ENCODE measurements around the gene GRN.

The GRN gene

GRCh38 chr17:44344939-44345453 is at the start of gene GRN:
TSS of gene GRN (plus strand) at chr17:44345302. CDS start at chr17:44349165, 3,863 bp downstream.
- DNase-seq (ENCODE audit: low spot score) = peak; percentile 99

GRCh38 chr17:44297975-44298374 is 47.1 kb upstream of the GRN start:
- DNase-seq (ENCODE audit: low spot score) = no peak

GRCh38 chr17:44304651-44305050 is 40.5 kb upstream of the GRN start:
- no peak for DNase-seq (ENCODE audit: low spot score)

- DNase-seq (ENCODE audit: low spot score) = peak; percentile 74
Measured at GRCh38 chr17:44307387-44308186, 37.5 kb upstream of the GRN start.

- peak; percentile 98 for DNase-seq (ENCODE audit: low spot score)
Measured at GRCh38 chr17:44308320-44308818, 36.7 kb upstream of the GRN start, which contains the start of gene RUNDC3A. TSS of gene RUNDC3A (plus strand) at chr17:44308601. CDS start at chr17:44308833, 232 bp downstream.

GRCh38 chr17:44308865-44309264 is 36.2 kb upstream of the GRN start:
- no peak for DNase-seq (ENCODE audit: low spot score)

- DNase-seq (ENCODE audit: low spot score) = no peak
Measured at GRCh38 chr17:44309472-44309871, 35.6 kb upstream of the GRN start.

- no peak for DNase-seq (ENCODE audit: low spot score)
Measured at GRCh38 chr17:44310188-44310587, 34.9 kb upstream of the GRN start.

GRCh38 chr17:44310609-44311376 is 34.3 kb upstream of the GRN start:
- no peak for DNase-seq (ENCODE audit: low spot score)

GRCh38 chr17:44311562-44312181 is 33.4 kb upstream of the GRN start:
- no peak for DNase-seq (ENCODE audit: low spot score)

- no peak for DNase-seq (ENCODE audit: low spot score)
Measured at GRCh38 chr17:44312396-44313104, 32.6 kb upstream of the GRN start.

- DNase-seq (ENCODE audit: low spot score) = no peak
Measured at GRCh38 chr17:44314031-44314430, 31.1 kb upstream of the GRN start.

- DNase-seq (ENCODE audit: low spot score) = no peak
Measured at GRCh38 chr17:44314524-44314868, 30.6 kb upstream of the GRN start.

- DNase-seq (ENCODE audit: low spot score) = peak; percentile 73
Measured at GRCh38 chr17:44314869-44315661, 30.0 kb upstream of the GRN start.

- no peak for DNase-seq (ENCODE audit: low spot score)
Measured at GRCh38 chr17:44315760-44316731, 29.1 kb upstream of the GRN start.

- DNase-seq (ENCODE audit: low spot score) = no peak
Measured at GRCh38 chr17:44317545-44317944, 27.6 kb upstream of the GRN start.

- DNase-seq (ENCODE audit: low spot score) = no peak
Measured at GRCh38 chr17:44318077-44318892, 26.8 kb upstream of the GRN start.

GRCh38 chr17:44320066-44320465 is 25.0 kb upstream of the GRN start:
- no peak for DNase-seq (ENCODE audit: low spot score)

Measured in AG08396 (cell line).